WTC11 (cell line): ENCODE data around the gene CTNS.

Source experiments
- ESRRA ChIP-seq: sonication (generic); formaldehyde crosslinking; IDR thresholded peaks from 2 replicates; pipeline ENCODE4 v1.8.1; 2022; ENCODE audit warnings: mild to moderate bottlenecking, missing genetic modification reagents, borderline replicate concordance
- NR1H2 ChIP-seq: sonication (generic); formaldehyde crosslinking; IDR thresholded peaks from 2 replicates; pipeline ENCODE4 v1.9.0; 2021; ENCODE audit warnings: mild to moderate bottlenecking, moderate library complexity, missing genetic modification reagents
- SP1 ChIP-seq: sonication (generic); formaldehyde crosslinking; conservative IDR thresholded peaks from 2 replicates; pipeline ENCODE4 v1.8.1; 2022; ENCODE audit warnings: missing genetic modification reagents
- TCF7 ChIP-seq: sonication (generic); formaldehyde crosslinking; IDR thresholded peaks from 2 replicates; pipeline ENCODE4 v1.8.0; 2022; ENCODE audit warnings: mild to moderate bottlenecking, low read depth, missing genetic modification reagents, moderate library complexity
- ZBTB21 ChIP-seq: sonication (generic); formaldehyde crosslinking; IDR thresholded peaks from 2 replicates; pipeline ENCODE4 v1.8.1; 2023; ENCODE audit warnings: mild to moderate bottlenecking, missing genetic modification reagents, borderline replicate concordance
- ZNF121 ChIP-seq: sonication (generic); formaldehyde crosslinking; IDR thresholded peaks from 2 replicates; pipeline ENCODE4 v1.8.0; 2023; ENCODE audit warnings: missing genetic modification reagents
- ZNF138 ChIP-seq: sonication (generic); formaldehyde crosslinking; conservative IDR thresholded peaks from 2 replicates; pipeline ENCODE4 v1.8.1; 2022; ENCODE audit warnings: mild to moderate bottlenecking, moderate library complexity, missing genetic modification reagents
- ZNF232 ChIP-seq: sonication (generic); formaldehyde crosslinking; IDR thresholded peaks from 2 replicates; pipeline ENCODE4 v1.8.0; 2022; ENCODE audit warnings: mild to moderate bottlenecking, missing genetic modification reagents
- TF ChIP-seq, protein P1 (sequence below): fragments of 200-600 bp; IDR thresholded peaks from 2 replicates; pipeline ENCODE4 v1.8.0; 2022; ENCODE audit warnings: antibody characterized with exemption
- TF ChIP-seq, protein P2 (sequence below): sonication (generic); formaldehyde crosslinking; IDR thresholded peaks from 2 replicates; pipeline ENCODE4 v1.8.1; 2022; ENCODE audit warnings: mild to moderate bottlenecking, missing genetic modification reagents, moderate library complexity, borderline replicate concordance
- TF ChIP-seq, protein P3 (sequence below): sonication (generic); formaldehyde crosslinking; IDR thresholded peaks from 2 replicates; pipeline ENCODE4 v1.8.1; 2023; ENCODE audit warnings: mild to moderate bottlenecking, moderate library complexity, missing genetic modification reagents
- TF ChIP-seq, protein P4 (sequence below): sonication (generic); formaldehyde crosslinking; IDR thresholded peaks from 2 replicates; pipeline ENCODE4 v1.8.0; 2022; ENCODE audit warnings: missing genetic modification reagents

DNA sequence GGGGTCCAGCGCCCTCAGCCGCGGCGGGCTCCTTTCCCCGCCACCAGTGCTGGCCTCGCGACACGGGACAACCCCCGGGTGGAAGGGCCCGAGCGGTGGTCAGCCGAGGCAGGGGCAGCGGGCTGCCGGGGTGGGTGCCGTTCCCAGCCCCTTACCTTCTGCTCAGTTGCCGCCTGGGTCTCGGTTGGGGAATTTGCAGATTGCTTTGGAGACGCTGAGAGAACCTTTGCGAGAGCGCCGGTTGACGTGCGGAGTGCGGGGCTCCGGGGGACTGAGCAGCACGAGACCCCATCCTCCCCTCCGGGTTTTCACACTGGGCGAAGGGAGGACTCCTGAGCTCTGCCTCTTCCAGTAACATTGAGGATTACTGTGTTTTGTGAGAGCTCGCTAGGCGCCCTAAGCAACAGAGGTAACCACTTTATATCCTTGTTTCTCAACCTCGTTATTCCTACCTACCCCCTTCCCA is 381 bp downstream of the CTNS start:
- TF ChIP-seq, protein P1, sequence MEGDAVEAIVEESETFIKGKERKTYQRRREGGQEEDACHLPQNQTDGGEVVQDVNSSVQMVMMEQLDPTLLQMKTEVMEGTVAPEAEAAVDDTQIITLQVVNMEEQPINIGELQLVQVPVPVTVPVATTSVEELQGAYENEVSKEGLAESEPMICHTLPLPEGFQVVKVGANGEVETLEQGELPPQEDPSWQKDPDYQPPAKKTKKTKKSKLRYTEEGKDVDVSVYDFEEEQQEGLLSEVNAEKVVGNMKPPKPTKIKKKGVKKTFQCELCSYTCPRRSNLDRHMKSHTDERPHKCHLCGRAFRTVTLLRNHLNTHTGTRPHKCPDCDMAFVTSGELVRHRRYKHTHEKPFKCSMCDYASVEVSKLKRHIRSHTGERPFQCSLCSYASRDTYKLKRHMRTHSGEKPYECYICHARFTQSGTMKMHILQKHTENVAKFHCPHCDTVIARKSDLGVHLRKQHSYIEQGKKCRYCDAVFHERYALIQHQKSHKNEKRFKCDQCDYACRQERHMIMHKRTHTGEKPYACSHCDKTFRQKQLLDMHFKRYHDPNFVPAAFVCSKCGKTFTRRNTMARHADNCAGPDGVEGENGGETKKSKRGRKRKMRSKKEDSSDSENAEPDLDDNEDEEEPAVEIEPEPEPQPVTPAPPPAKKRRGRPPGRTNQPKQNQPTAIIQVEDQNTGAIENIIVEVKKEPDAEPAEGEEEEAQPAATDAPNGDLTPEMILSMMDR, result no peak
- TF ChIP-seq ESRRA (CRISPR knock-in tag) (no peak), TCF7 (CRISPR knock-in tag) (no peak), NR1H2 (no peak), ZNF121 (no peak), ZBTB21 (CRISPR knock-in tag) (no peak), ZNF232 (CRISPR knock-in tag) (no peak), SP1 (CRISPR knock-in tag) (no peak), ZNF138 (CRISPR knock-in tag) (no peak)
- TF ChIP-seq, protein P2, sequence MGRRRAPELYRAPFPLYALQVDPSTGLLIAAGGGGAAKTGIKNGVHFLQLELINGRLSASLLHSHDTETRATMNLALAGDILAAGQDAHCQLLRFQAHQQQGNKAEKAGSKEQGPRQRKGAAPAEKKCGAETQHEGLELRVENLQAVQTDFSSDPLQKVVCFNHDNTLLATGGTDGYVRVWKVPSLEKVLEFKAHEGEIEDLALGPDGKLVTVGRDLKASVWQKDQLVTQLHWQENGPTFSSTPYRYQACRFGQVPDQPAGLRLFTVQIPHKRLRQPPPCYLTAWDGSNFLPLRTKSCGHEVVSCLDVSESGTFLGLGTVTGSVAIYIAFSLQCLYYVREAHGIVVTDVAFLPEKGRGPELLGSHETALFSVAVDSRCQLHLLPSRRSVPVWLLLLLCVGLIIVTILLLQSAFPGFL, result no peak
- TF ChIP-seq, protein P3, sequence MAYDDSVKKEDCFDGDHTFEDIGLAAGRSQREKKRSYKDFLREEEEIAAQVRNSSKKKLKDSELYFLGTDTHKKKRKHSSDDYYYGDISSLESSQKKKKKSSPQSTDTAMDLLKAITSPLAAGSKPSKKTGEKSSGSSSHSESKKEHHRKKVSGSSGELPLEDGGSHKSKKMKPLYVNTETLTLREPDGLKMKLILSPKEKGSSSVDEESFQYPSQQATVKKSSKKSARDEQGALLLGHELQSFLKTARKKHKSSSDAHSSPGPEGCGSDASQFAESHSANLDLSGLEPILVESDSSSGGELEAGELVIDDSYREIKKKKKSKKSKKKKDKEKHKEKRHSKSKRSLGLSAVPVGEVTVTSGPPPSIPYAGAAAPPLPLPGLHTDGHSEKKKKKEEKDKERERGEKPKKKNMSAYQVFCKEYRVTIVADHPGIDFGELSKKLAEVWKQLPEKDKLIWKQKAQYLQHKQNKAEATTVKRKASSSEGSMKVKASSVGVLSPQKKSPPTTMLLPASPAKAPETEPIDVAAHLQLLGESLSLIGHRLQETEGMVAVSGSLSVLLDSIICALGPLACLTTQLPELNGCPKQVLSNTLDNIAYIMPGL, result peak; percentile 52; the same call in 1 of the 2 replicates
- TF ChIP-seq, protein P4, sequence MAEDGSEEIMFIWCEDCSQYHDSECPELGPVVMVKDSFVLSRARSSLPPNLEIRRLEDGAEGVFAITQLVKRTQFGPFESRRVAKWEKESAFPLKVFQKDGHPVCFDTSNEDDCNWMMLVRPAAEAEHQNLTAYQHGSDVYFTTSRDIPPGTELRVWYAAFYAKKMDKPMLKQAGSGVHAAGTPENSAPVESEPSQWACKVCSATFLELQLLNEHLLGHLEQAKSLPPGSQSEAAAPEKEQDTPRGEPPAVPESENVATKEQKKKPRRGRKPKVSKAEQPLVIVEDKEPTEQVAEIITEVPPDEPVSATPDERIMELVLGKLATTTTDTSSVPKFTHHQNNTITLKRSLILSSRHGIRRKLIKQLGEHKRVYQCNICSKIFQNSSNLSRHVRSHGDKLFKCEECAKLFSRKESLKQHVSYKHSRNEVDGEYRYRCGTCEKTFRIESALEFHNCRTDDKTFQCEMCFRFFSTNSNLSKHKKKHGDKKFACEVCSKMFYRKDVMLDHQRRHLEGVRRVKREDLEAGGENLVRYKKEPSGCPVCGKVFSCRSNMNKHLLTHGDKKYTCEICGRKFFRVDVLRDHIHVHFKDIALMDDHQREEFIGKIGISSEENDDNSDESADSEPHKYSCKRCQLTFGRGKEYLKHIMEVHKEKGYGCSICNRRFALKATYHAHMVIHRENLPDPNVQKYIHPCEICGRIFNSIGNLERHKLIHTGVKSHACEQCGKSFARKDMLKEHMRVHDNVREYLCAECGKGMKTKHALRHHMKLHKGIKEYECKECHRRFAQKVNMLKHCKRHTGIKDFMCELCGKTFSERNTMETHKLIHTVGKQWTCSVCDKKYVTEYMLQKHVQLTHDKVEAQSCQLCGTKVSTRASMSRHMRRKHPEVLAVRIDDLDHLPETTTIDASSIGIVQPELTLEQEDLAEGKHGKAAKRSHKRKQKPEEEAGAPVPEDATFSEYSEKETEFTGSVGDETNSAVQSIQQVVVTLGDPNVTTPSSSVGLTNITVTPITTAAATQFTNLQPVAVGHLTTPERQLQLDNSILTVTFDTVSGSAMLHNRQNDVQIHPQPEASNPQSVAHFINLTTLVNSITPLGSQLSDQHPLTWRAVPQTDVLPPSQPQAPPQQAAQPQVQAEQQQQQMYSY (CRISPR knock-in tag), result peak; percentile 44; the same call in 1 of the 2 replicates
